Ishikawa (cell line): Measurements from ENCODE around the gene KLHL10.

Experiments
- CEBPB ChIP-seq: IDR thresholded peaks from 2 replicates; pipeline ENCODE4 v1.6.1; 2012
- CREB1 ChIP-seq: IDR thresholded peaks from 2 replicates; pipeline ENCODE4 v1.6.1; 2012; ENCODE audit warnings: low read depth
- EP300 ChIP-seq: IDR thresholded peaks from 2 replicates; pipeline ENCODE4 v1.6.1; 2012; ENCODE audit warnings: borderline replicate concordance
- MAX ChIP-seq: IDR thresholded peaks from 2 replicates; pipeline ENCODE4 v1.6.1; 2012
- RAD21 ChIP-seq: IDR thresholded peaks from 2 replicates; pipeline ENCODE4 v1.6.1; 2012; ENCODE audit warnings: low read depth
- REST ChIP-seq: IDR thresholded peaks from 2 replicates; pipeline ENCODE4 v1.6.1; 2012; ENCODE audit warnings: low read depth, mild to moderate bottlenecking
- TAF1 ChIP-seq: IDR thresholded peaks from 2 replicates; pipeline ENCODE4 v1.6.1; 2012; ENCODE audit warnings: low read depth, mild to moderate bottlenecking
- TCF12 ChIP-seq: IDR thresholded peaks from 2 replicates; pipeline ENCODE4 v1.6.1; 2012; ENCODE audit warnings: low read depth
- TEAD4 ChIP-seq: IDR thresholded peaks from 2 replicates; pipeline ENCODE4 v1.6.1; 2012

GRCh38 chr17:41860254-41860931, 22.8 kb downstream of the KLHL10 start:
- no peak for TF ChIP-seq CEBPB
- TF ChIP-seq TCF12 = no peak
- TF ChIP-seq TAF1 = no peak
- TF ChIP-seq RAD21 = no peak
- TF ChIP-seq TEAD4 = no peak
- no peak for TF ChIP-seq MAX
- no peak for TF ChIP-seq EP300
- no peak for TF ChIP-seq REST
- TF ChIP-seq CREB1 = no peak
